Mammary epithelial cell (primary cell): Measurements from ENCODE around the gene TNKS1BP1.

ENCODE experiments used
- EZH2 ChIP-seq: IDR thresholded peaks from 2 replicates; pipeline ENCODE4 v1.6.1; 2012; ENCODE audit warnings: low read length, inconsistent platforms, borderline replicate concordance
- TF ChIP-seq, protein P1 (sequence below), 2 donors: IDR thresholded peaks in 1 of 2; conservative IDR thresholded peaks in 1 of 2; 2 replicates each; pipeline ENCODE4 v1.5.1; 2011 to 2012; ENCODE audit warnings: inconsistent platforms in 2 of 2, low read length in 2 of 2, mild to moderate bottlenecking in 2 of 2, control low read depth in 1 of 2, low read depth in 1 of 2; ENCODE audit not compliant: insufficient read depth in 1 of 2; ENCODE audit errors: extremely low read depth in 1 of 2

- TF ChIP-seq, protein P1, sequence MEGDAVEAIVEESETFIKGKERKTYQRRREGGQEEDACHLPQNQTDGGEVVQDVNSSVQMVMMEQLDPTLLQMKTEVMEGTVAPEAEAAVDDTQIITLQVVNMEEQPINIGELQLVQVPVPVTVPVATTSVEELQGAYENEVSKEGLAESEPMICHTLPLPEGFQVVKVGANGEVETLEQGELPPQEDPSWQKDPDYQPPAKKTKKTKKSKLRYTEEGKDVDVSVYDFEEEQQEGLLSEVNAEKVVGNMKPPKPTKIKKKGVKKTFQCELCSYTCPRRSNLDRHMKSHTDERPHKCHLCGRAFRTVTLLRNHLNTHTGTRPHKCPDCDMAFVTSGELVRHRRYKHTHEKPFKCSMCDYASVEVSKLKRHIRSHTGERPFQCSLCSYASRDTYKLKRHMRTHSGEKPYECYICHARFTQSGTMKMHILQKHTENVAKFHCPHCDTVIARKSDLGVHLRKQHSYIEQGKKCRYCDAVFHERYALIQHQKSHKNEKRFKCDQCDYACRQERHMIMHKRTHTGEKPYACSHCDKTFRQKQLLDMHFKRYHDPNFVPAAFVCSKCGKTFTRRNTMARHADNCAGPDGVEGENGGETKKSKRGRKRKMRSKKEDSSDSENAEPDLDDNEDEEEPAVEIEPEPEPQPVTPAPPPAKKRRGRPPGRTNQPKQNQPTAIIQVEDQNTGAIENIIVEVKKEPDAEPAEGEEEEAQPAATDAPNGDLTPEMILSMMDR (conservative IDR thresholded peaks at IDR 0.05 in 1 of 2, IDR thresholded peaks at IDR 0.05 in 1 of 2; ENCODE audit: extremely low read depth in 1 of 2, insufficient read depth in 1 of 2, low read depth in 1 of 2, low read length in 2 of 2): no peak
- TF ChIP-seq EZH2: no peak
These were observed 22.6 kb upstream of the TNKS1BP1 start for GRCh38 chr11:57347336-57347735.
